Measurements from ENCODE around the gene H3-3A.
A peak's percentile ranks its signal among the peaks of the same experiment; 100 is the strongest.

The H3-3A gene

GRCh38 chr1:226061841-226062557, 517 bp upstream of the H3-3A start:
- no peak for TF ChIP-seq CTCF (conservative IDR thresholded peaks at IDR 0.05)
- TF ChIP-seq ZFX (IDR thresholded peaks at IDR 0.05), result peak; percentile 94
- H3K27ac ChIP-seq, result peak overlapping the region; percentile 96

GRCh38 chr1:226063224-226063976, 884 bp downstream of the H3-3A start:
- TF ChIP-seq ZFX (IDR thresholded peaks at IDR 0.05) (no peak), CTCF (conservative IDR thresholded peaks at IDR 0.05) (no peak)
- peak overlapping the region; percentile 96 for H3K27ac ChIP-seq

GRCh38 chr1:226063977-226064815, 1.7 kb downstream of the H3-3A start:
- TF ChIP-seq ZFX (IDR thresholded peaks at IDR 0.05), result no peak
- peak; percentile 95 for TF ChIP-seq CTCF (conservative IDR thresholded peaks at IDR 0.05)
- peak overlapping the region; percentile 96 for H3K27ac ChIP-seq

GRCh38 chr1:226064816-226065248, 2.3 kb downstream of the H3-3A start:
- TF ChIP-seq CTCF (conservative IDR thresholded peaks at IDR 0.05), result peak; percentile 90
- TF ChIP-seq ZFX (IDR thresholded peaks at IDR 0.05), result no peak
- no peak overlapping the region for H3K27ac ChIP-seq

GRCh38 chr1:226066415-226067078, 4.0 kb downstream of the H3-3A start:
- TF ChIP-seq CTCF (conservative IDR thresholded peaks at IDR 0.05), result no peak
- TF ChIP-seq ZFX (IDR thresholded peaks at IDR 0.05), result no peak
- H3K27ac ChIP-seq, result no peak overlapping the region

GRCh38 chr1:226069811-226070489, 7.4 kb downstream of the H3-3A start:
- H3K27ac ChIP-seq, result no peak overlapping the region
- no peak for TF ChIP-seq CTCF (conservative IDR thresholded peaks at IDR 0.05)
- TF ChIP-seq ZFX (IDR thresholded peaks at IDR 0.05), result no peak

All from C4-2B (cell line).